ENCODE data around the gene BCL2L15. TPM values are rescaled to one million over a fixed set of nuclear protein-coding genes. Genes with fewer than 3 reads are reported as not detected.

BCL2L15 gene
- total and polyA plus RNA-seq, 2 donors (not counting 3 experiments of a cell fraction or from before 2014, with no cell fraction given), result 0.28 to 0.29 TPM

DNA sequence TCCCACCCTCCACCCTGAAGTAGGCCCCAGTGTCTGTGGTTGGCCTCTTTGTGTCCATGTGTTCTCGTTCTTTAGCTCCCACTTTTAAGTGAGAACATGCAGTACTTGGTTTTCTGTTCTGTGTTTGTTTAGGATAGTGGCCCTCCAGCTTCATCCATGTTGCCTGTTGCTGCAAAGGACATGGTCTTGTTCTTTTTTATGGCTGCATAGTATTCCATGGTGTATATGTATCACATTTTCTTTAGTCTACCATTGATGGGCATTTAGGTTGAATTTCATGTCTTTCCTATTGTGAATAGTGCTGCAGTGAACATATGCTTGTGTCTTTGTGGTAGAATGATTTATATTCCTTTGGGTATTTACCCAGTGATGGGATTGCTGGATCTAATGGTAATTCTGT lies 47.8 kb upstream of the BCL2L15 start:
- Histone ChIP-seq H3K4me3 (replicated peaks in 1 of 3; ENCODE audit: insufficient read depth in 1 of 3, low read depth in 1 of 3, low read length in 3 of 3) (no peak overlapping the region), H3K4me2 (ENCODE audit: insufficient read depth, low read length) (no peak overlapping the region), H2AFZ (ENCODE audit: low read depth, low read length) (no peak overlapping the region), H3K27me3 (ENCODE audit: control insufficient read depth in 2 of 2, insufficient read depth in 2 of 2, low read length in 2 of 2) (no peaks in the 10 kb centered on the region), H3K79me2 (ENCODE audit: control insufficient read depth, insufficient read depth, low read length) (peaks cover 95% of the 10 kb centered on the region), H3K9me3 (replicated peaks; ENCODE audit: control insufficient read depth, insufficient read depth, low read length) (no peaks in the 10 kb centered on the region), H4K20me1 (replicated peaks; ENCODE audit: control insufficient read depth, extremely low read depth, insufficient read depth, low read length) (no peaks in the 10 kb centered on the region), H3K9me1 (replicated peaks; ENCODE audit: control insufficient read depth, extremely low read depth, insufficient read depth, low read length) (no peaks in the 10 kb centered on the region), H3K4me1 (ENCODE audit: control insufficient read depth, extremely low read depth, insufficient read depth, low read length) (peaks cover 35% of the 10 kb centered on the region), H3K36me3 (ENCODE audit: control insufficient read depth in 2 of 2, extremely low read depth in 1 of 2, insufficient read depth in 2 of 2, low read length in 2 of 2) (no peaks in the 10 kb centered on the region), H3K27ac (ENCODE audit: insufficient read depth, low read depth, low read length) (no peak overlapping the region), H3K9ac (replicated peaks; ENCODE audit: extremely low read depth, insufficient read depth, low read length) (no peak overlapping the region)
- intact Hi-C loops (cut with micrococcal nuclease) (no loop called here), dilution Hi-C loops (cut with MboI; ENCODE audit: extremely low pct_ligation_motif_present, low sequenced_read_pairs) (no loop called here)
- no TSS peak for BruUV-seq (replicated peaks)
- TF ChIP-seq GATA2 (IDR thresholded peaks at IDR 0.05; ENCODE audit: insufficient read depth, insufficient read length, low read depth, low read length) (no peak), MYC (IDR thresholded peaks at IDR 0.05; ENCODE audit: low read depth, low read length) (no peak), POLR2A (IDR thresholded peaks at IDR 0.05; ENCODE audit: low read depth, low read length) (no peak), JUN (IDR thresholded peaks at IDR 0.05; ENCODE audit: borderline replicate concordance, insufficient read depth, insufficient read length, low read depth) (no peak)
- TF ChIP-seq, protein P1, sequence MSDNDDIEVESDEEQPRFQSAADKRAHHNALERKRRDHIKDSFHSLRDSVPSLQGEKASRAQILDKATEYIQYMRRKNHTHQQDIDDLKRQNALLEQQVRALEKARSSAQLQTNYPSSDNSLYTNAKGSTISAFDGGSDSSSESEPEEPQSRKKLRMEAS (IDR thresholded peaks at IDR 0.05; ENCODE audit: insufficient read depth, insufficient read length), result no peak
- CTCF ChIA-PET, result interaction anchor here (1.1 to 2.0 kb wide), 4 partner anchors 11 to 99 kb away, joined by 3 to 6 read pairs (median 6); partner anchors contain the start of genes AP4B1, DCLRE1B and OLFML3
- DNase-seq (ENCODE audit: low read depth, low spot score) (no peak), FAIRE-seq (no peak)
- POLR2A ChIA-PET, result no interaction called here

DNA sequence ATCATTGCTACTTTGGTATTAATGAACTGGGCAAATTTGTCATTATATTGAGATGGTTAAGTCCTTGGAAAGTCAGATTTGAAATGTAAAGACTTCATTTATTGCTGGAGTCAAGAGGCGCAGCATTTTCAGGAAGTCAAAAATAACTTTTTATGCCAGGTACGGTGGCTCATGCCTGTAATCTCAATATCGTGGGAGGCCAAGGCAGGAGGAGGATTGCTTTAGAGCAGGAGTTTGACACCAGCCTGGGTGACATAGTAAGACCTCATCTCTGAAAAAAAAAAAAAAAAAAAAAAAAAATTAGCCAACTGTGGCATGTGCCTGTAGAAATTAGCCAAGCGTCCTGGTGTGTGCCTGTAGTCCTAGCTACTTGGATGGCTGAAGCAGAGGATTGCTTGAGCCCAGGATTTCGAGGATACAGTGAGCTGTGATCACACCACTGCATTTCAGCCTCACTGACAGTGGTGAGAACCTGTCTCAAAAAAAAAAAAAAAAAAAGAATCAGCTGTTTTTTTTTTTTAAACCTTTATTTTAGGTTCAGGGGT lies 47.2 kb upstream of the BCL2L15 start:
- Histone ChIP-seq H3K9ac (replicated peaks; ENCODE audit: extremely low read depth, insufficient read depth, low read length) (no peak overlapping the region), H4K20me1 (replicated peaks; ENCODE audit: control insufficient read depth, extremely low read depth, insufficient read depth, low read length) (no peaks in the 10 kb centered on the region), H3K27me3 (ENCODE audit: control insufficient read depth in 2 of 2, insufficient read depth in 2 of 2, low read length in 2 of 2) (no peaks in the 10 kb centered on the region), H3K4me1 (ENCODE audit: control insufficient read depth, extremely low read depth, insufficient read depth, low read length) (peaks cover 35% of the 10 kb centered on the region), H2AFZ (ENCODE audit: low read depth, low read length) (no peak overlapping the region), H3K9me1 (replicated peaks; ENCODE audit: control insufficient read depth, extremely low read depth, insufficient read depth, low read length) (no peaks in the 10 kb centered on the region), H3K36me3 (ENCODE audit: control insufficient read depth in 2 of 2, extremely low read depth in 1 of 2, insufficient read depth in 2 of 2, low read length in 2 of 2) (no peaks in the 10 kb centered on the region), H3K27ac (ENCODE audit: insufficient read depth, low read depth, low read length) (no peak overlapping the region), H3K4me2 (ENCODE audit: insufficient read depth, low read length) (no peak overlapping the region), H3K9me3 (replicated peaks; ENCODE audit: control insufficient read depth, insufficient read depth, low read length) (no peaks in the 10 kb centered on the region), H3K79me2 (ENCODE audit: control insufficient read depth, insufficient read depth, low read length) (peaks cover 94% of the 10 kb centered on the region), H3K4me3 (replicated peaks in 1 of 3; ENCODE audit: insufficient read depth in 1 of 3, low read depth in 1 of 3, low read length in 3 of 3) (no peak overlapping the region)
- BruUV-seq (replicated peaks), result no TSS peak
- DNase-seq (ENCODE audit: low read depth, low spot score) (no peak), FAIRE-seq (no peak)
- CTCF ChIA-PET, result interaction anchor here (0.9 to 2.0 kb wide), 5 partner anchors 12 to 99 kb away, joined by 3 to 6 read pairs (median 6); partner anchors contain the start of genes AP4B1, DCLRE1B and OLFML3
- intact Hi-C loops (cut with micrococcal nuclease) (no loop called here), dilution Hi-C loops (cut with MboI; ENCODE audit: extremely low pct_ligation_motif_present, low sequenced_read_pairs) (no loop called here)
- POLR2A ChIA-PET, result no interaction called here
- TF ChIP-seq POLR2AphosphoS5 (IDR thresholded peaks at IDR 0.05; ENCODE audit: insufficient read depth, low read depth, low read length) (no peak), JUN (IDR thresholded peaks at IDR 0.05; ENCODE audit: borderline replicate concordance, insufficient read depth, insufficient read length, low read depth) (no peak), EZH2 (IDR thresholded peaks at IDR 0.05; ENCODE audit: borderline replicate concordance, low read depth, low read length, severe bottlenecking) (no peak), GATA2 (IDR thresholded peaks at IDR 0.05; ENCODE audit: insufficient read depth, insufficient read length, low read depth, low read length) (no peak), MYC (IDR thresholded peaks at IDR 0.05; ENCODE audit: low read depth, low read length) (no peak), FOS (IDR thresholded peaks at IDR 0.05; ENCODE audit: borderline replicate concordance, insufficient read depth, low read length) (no peak), POLR2A (IDR thresholded peaks at IDR 0.05; ENCODE audit: low read depth, low read length) (no peak)
- TF ChIP-seq, protein P1 (IDR thresholded peaks at IDR 0.05; ENCODE audit: insufficient read depth, insufficient read length), result no peak
- TF ChIP-seq, protein P2, sequence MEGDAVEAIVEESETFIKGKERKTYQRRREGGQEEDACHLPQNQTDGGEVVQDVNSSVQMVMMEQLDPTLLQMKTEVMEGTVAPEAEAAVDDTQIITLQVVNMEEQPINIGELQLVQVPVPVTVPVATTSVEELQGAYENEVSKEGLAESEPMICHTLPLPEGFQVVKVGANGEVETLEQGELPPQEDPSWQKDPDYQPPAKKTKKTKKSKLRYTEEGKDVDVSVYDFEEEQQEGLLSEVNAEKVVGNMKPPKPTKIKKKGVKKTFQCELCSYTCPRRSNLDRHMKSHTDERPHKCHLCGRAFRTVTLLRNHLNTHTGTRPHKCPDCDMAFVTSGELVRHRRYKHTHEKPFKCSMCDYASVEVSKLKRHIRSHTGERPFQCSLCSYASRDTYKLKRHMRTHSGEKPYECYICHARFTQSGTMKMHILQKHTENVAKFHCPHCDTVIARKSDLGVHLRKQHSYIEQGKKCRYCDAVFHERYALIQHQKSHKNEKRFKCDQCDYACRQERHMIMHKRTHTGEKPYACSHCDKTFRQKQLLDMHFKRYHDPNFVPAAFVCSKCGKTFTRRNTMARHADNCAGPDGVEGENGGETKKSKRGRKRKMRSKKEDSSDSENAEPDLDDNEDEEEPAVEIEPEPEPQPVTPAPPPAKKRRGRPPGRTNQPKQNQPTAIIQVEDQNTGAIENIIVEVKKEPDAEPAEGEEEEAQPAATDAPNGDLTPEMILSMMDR (IDR thresholded peaks at IDR 0.05; ENCODE audit: extremely low read depth in 1 of 2, insufficient read depth in 1 of 2, low read depth in 1 of 2, low read length in 2 of 2), result no peak

Measured in endothelial cell of umbilical vein (primary cell).